ENCODE results near the gene MEIS2. TPM values are rescaled to one million over a fixed set of nuclear protein-coding genes. Genes with fewer than 3 reads are reported as not detected.

MEIS2 gene
- not detected for total RNA-seq

- ChIA-PET POLR2A (interaction anchor here (0.6 kb wide), 1 partner anchor 583 kb away, joined by 3 read pairs; no protein-coding TSS in a partner anchor), CTCF (interaction anchor here (0.5 to 0.7 kb wide), 2 partner anchors 460 to 679 kb away, joined by 3 to 5 read pairs; no protein-coding TSS in a partner anchor)
- Mint-ChIP-seq H3K9me3 (no peaks in the 10 kb centered on the region), H3K27ac (peak within 1 kb of the TSS; percentile 54), H3K4me3 (peak within 1 kb of the TSS; percentile 88), H3K4me1 (peaks cover 37% of the 10 kb centered on the region), H3K36me3 (ENCODE audit: low read depth) (peaks cover 17% of the 10 kb centered on the region), H3K27me3 (peaks cover 89% of the 10 kb centered on the region)
- peak; percentile 51 for DNase-seq
These were observed at the start of gene MEIS2 for GRCh38 chr15:37100109-37100965. MEIS2 (minus strand) TSS chr15:37100549; CDS start chr15:37099466, 1,083 bp downstream.

DNA sequence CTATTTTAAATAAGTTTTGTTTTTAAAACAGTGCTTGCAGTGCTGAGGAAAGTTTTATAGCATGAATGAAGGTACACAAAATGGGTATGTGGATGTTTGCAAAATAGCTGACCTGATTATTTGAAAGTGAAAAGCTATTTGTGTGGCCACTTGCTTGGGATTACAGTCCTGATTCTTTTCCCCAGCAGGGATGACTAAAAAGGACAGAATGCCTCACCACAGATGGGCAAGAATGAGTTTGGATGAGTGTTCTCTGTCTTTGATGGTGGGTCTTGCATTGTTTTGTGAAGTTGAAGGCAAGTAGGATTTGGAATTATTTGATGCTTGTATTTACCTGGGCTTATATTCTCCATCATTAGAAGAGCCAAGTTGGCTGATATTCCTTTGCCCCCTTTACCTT, 48.8 kb upstream of the MEIS2 start:
- Mint-ChIP-seq H3K27me3 (no peaks in the 10 kb centered on the region), H3K4me3 (no peak overlapping the region), H3K36me3 (ENCODE audit: low read depth) (no peaks in the 10 kb centered on the region), H3K4me1 (no peaks in the 10 kb centered on the region), H3K9me3 (no peaks in the 10 kb centered on the region), H3K27ac (no peak overlapping the region)
- POLR2A ChIA-PET = no interaction called here
- DNase-seq = no peak
- CTCF ChIA-PET = no interaction called here

DNA sequence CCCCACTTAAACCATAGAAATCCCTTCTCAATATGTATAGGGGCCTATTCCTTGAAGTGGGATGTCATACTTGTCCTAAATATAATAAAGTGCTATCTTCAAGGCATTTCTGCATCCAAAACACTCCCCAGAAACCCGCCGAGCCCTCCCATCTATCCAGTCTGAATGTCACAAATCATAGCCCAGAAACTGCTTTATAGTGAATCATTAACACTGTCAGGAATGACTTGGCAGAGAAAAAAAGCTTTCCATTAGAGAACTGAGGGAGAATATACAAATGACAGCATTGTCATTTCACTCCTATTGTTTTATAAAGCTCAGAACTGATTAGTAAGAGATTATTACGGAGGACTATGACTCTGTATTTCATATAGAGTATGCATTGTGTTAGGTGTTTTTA, 48.4 kb upstream of the MEIS2 start:
- CTCF ChIA-PET = no interaction called here
- Mint-ChIP-seq H3K4me1 (no peaks in the 10 kb centered on the region), H3K27me3 (no peaks in the 10 kb centered on the region), H3K27ac (no peak overlapping the region), H3K4me3 (no peak overlapping the region), H3K36me3 (ENCODE audit: low read depth) (no peaks in the 10 kb centered on the region), H3K9me3 (no peaks in the 10 kb centered on the region)
- DNase-seq = no peak
- POLR2A ChIA-PET = no interaction called here

GRCh38 chr15:37143351-37143750, 43.0 kb upstream of the MEIS2 start:
- Mint-ChIP-seq H3K4me3 (no peak overlapping the region), H3K36me3 (ENCODE audit: low read depth) (no peaks in the 10 kb centered on the region), H3K27ac (no peak overlapping the region), H3K27me3 (no peaks in the 10 kb centered on the region), H3K4me1 (no peaks in the 10 kb centered on the region), H3K9me3 (no peaks in the 10 kb centered on the region)
- CTCF ChIA-PET = no interaction called here
- POLR2A ChIA-PET = no interaction called here
- no peak for DNase-seq

DNA sequence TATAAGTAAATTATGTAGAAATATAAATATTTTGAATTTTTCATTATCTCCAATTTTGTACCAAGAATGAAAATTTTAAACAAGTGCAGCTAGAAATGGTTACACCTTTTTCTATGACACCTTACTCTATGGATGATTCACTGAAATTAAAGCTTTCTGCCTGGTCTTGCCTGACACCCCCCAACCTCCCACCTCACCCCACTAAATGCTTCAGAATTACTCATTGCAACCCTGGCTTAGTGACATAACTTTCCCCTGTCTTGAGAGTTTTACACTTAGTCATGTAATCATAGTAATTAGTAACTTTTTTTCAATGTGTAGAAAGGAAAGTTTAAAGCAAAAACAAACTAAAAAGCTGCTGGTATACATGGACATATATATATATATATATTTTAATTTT, 42.0 kb upstream of the MEIS2 start:
- Mint-ChIP-seq H3K4me3 (no peak overlapping the region), H3K4me1 (no peaks in the 10 kb centered on the region), H3K27me3 (no peaks in the 10 kb centered on the region), H3K9me3 (no peaks in the 10 kb centered on the region), H3K27ac (no peak overlapping the region), H3K36me3 (ENCODE audit: low read depth) (no peaks in the 10 kb centered on the region)
- ChIA-PET CTCF (no interaction called here), POLR2A (no interaction called here)
- no peak for DNase-seq

DNA sequence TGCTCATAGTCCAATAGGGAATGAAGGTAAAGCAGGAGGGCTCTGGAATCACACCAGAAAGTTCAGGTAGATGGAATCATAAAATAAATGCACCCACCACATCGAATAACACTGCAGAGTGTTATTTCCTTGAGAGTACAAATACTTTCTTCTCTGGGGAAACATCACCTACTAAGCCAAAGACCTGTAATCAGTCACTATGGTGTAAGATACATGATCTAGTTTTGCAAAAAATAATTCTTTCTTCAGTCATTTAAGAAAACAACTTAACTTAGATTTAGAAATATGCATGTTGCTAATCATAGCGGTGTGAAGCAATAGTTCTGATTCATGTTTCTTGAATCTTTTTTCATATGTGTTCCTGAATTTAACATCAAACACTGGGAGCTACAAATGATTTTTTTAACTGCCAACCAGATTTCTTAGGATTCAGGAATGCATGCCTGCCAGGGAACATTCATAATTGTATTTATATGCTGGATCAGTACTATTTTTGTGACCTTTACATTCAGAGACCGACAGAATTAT, 40.2 kb upstream of the MEIS2 start:
- H3K9me3 Mint-ChIP-seq = no peaks in the 10 kb centered on the region
- POLR2A ChIA-PET = no interaction called here
- H3K4me3 Mint-ChIP-seq = no peak overlapping the region
- no peak overlapping the region for H3K27ac Mint-ChIP-seq
- CTCF ChIA-PET = no interaction called here
- no peak for DNase-seq
- H3K27me3 Mint-ChIP-seq = no peaks in the 10 kb centered on the region
- H3K4me1 Mint-ChIP-seq = no peaks in the 10 kb centered on the region
- H3K36me3 Mint-ChIP-seq (ENCODE audit: low read depth) = no peaks in the 10 kb centered on the region

DNA sequence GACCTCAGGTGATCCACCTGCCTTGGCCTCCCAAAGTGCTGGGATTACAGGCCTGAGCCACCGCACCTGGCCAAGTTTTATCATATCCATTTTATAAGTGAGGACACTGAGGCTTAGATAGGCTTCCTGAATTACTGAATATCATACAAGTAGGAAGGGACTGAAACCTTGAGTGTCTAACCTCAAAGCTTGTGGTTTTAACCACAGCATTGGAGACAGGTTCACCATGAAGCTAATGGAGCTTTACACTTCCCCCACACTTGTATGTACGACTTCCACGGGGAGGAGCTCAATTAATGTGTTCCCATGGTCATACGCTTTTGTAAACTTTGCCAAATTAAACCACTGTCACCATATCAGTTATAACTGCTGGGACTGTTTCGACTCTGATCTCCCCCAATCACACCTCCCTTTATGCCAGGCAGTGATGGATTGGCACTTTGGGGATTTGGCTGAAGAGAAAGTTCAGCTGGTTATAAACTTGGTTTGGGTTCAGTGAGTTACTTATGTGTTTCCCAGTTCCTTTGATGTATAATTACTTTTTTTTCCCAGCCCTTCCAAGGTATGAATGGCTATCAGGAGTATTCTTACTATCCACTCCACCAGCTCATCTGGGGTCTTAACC, 38.4 kb upstream of the MEIS2 start:
- POLR2A ChIA-PET = no interaction called here

DNA sequence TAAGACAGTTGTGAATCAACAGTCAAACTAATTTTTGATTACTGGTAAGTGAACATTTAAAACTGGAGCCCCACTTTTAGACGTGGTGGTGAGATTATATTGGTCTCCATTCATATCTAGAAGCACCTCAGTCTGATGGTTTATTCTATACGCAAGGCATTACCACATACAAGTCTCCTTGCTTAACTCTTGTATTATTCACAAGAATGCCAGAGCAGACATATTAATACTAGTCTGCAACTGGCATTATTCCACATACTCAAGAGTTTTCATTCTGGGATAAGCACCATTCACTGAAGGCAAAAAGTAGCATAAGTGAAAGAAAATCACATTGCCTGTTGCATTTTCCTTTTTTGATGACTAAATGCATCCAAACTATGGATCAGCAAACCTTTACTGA, 36.9 kb upstream of the MEIS2 start:
- Mint-ChIP-seq H3K4me1 (no peaks in the 10 kb centered on the region), H3K36me3 (ENCODE audit: low read depth) (no peaks in the 10 kb centered on the region), H3K9me3 (no peaks in the 10 kb centered on the region), H3K27ac (no peak overlapping the region), H3K27me3 (peaks cover 2% of the 10 kb centered on the region), H3K4me3 (no peak overlapping the region)
- ChIA-PET POLR2A (no interaction called here), CTCF (no interaction called here)
- no peak for DNase-seq

More for the DNA sequence above, 38.4 kb upstream of the MEIS2 start:
- no peak overlapping the region for H3K4me3 Mint-ChIP-seq
- CTCF ChIA-PET = no interaction called here
- no peaks in the 10 kb centered on the region for H3K27me3 Mint-ChIP-seq
- no peaks in the 10 kb centered on the region for H3K9me3 Mint-ChIP-seq
- H3K4me1 Mint-ChIP-seq = no peaks in the 10 kb centered on the region
- no peak overlapping the region for H3K27ac Mint-ChIP-seq
- DNase-seq = no peak
- no peaks in the 10 kb centered on the region for H3K36me3 Mint-ChIP-seq (ENCODE audit: low read depth)

DNA sequence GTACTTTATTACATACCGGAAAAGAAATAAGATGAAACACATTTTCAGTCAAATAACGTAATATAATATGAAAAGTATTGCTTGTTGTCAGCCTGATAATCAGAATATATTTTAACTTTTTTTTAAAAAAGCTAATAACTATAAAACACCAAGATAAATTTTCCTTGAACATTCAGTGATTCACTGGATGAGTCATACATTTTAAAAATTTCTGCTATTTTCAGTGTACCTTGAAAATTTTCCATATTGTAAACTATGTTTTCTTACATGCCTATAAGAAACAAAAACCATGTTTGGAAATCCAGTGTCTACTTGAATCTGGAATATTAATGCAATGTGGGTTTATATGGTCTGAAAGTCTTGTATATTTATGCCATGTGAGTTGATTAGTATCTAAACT, 36.3 kb upstream of the MEIS2 start:
- no peaks in the 10 kb centered on the region for H3K4me1 Mint-ChIP-seq
- H3K4me3 Mint-ChIP-seq = no peak overlapping the region
- H3K27me3 Mint-ChIP-seq = peaks cover 6% of the 10 kb centered on the region
- ChIA-PET POLR2A (no interaction called here), CTCF (no interaction called here)
- DNase-seq = no peak
- H3K27ac Mint-ChIP-seq = no peak overlapping the region
- no peaks in the 10 kb centered on the region for H3K9me3 Mint-ChIP-seq
- H3K36me3 Mint-ChIP-seq (ENCODE audit: low read depth) = no peaks in the 10 kb centered on the region

- Mint-ChIP-seq H3K27ac (no peak overlapping the region), H3K9me3 (no peaks in the 10 kb centered on the region), H3K36me3 (ENCODE audit: low read depth) (no peaks in the 10 kb centered on the region), H3K27me3 (peaks cover 6% of the 10 kb centered on the region), H3K4me1 (no peaks in the 10 kb centered on the region), H3K4me3 (no peak overlapping the region)
- CTCF ChIA-PET = no interaction called here
- POLR2A ChIA-PET = no interaction called here
- DNase-seq = no peak
These were observed 34.9 kb upstream of the MEIS2 start for GRCh38 chr15:37135225-37135624.

DNA sequence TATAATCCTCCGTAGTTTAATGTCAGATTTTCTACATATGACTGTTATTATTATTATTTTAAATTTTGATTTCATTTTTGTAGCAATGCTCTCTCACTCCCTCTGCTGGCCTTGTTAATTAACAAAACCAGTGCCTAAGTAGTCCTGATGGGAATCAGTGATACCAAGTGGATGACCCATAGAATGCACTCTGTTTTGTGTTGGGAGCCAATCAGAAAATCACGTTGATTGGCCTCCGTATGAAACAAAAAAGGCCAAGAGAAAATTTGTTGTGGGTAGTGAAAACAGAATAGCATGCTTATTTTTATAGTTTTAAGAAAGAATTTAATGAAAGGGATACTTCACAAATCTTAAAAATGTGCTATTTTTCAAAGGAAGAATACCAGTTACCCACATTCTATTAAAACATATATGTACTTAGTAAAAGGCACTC, 34.4 kb upstream of the MEIS2 start:
- Mint-ChIP-seq H3K27me3 (peaks cover 6% of the 10 kb centered on the region), H3K9me3 (no peaks in the 10 kb centered on the region), H3K4me3 (no peak overlapping the region), H3K4me1 (no peaks in the 10 kb centered on the region), H3K27ac (no peak overlapping the region), H3K36me3 (ENCODE audit: low read depth) (no peaks in the 10 kb centered on the region)
- no peak for DNase-seq
- POLR2A ChIA-PET = no interaction called here
- CTCF ChIA-PET = no interaction called here

- Mint-ChIP-seq H3K36me3 (ENCODE audit: low read depth) (no peaks in the 10 kb centered on the region), H3K4me3 (no peak overlapping the region), H3K27me3 (peaks cover 6% of the 10 kb centered on the region), H3K9me3 (no peaks in the 10 kb centered on the region), H3K4me1 (no peaks in the 10 kb centered on the region), H3K27ac (no peak overlapping the region)
- DNase-seq = no peak
- CTCF ChIA-PET = no interaction called here
- POLR2A ChIA-PET = no interaction called here
These were observed 33.9 kb upstream of the MEIS2 start for GRCh38 chr15:37134244-37134643.

DNA sequence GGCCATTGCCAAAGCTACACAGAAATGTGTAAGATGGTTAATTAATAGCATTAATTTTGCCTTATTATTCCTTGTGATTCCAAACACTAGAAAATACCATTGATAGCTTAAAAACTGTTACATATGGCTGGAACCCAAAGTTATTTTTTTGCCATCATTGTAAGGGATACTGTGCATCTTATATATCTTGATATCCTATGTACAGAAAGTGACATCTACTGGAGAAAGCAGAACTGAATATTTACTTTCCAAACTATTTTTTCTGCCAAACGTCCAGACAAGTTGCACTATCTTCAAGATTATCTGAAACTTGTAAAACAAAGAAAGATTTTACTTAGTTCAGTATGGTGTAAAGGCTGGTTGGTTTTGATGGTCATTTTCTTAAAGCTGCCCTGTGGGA, 33.3 kb upstream of the MEIS2 start:
- no peak for DNase-seq
- Mint-ChIP-seq H3K4me3 (no peak overlapping the region), H3K36me3 (ENCODE audit: low read depth) (no peaks in the 10 kb centered on the region), H3K4me1 (no peaks in the 10 kb centered on the region), H3K27me3 (peaks cover 6% of the 10 kb centered on the region), H3K27ac (no peak overlapping the region), H3K9me3 (no peaks in the 10 kb centered on the region)
- ChIA-PET CTCF (no interaction called here), POLR2A (no interaction called here)
